AML-193 (cell line): Measurements from ENCODE around the gene UQCR11.

Experiments used
- DNase-seq, 2 experiments: peaks; one replicate each; lab custom pipeline; 2025; lab: John Stamatoyannopoulos, UW

UQCR11 gene

DNA sequence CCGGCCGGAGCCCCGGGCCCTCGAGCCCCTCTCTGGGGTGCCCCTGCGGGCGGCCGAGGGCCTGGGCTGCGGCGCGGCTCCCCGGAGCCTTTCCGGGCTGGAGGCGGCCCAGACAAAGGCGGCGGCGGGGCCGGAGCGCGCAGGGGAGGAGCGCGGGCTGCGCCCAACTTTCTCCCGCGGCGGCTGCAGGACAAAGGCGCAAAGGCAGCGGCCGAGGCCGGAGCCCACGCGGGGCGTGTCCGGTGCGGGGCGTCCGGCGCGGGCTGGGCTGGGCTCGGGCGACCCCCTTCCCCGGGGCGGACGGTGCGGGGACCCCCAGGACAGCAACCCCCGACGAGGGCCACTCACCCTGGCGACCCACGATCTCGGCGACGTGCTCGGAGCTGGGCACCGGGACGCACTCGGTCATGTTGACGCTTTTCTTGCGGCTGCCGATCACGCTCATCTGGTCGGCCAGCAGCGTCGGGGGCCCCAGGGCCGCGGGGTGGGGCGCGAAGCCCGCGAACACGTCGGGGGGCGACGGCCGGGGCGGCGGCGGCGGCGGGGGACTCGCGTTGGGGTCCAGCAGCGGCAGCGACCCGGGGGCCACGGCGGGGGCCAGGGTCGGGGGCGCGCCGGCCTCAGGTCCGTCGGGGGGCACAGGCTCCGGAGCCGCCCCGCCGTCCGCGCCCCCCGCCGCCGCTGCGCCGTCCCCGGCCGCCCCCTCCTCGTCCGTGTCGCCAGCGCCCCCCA is 38.0 kb downstream of the UQCR11 start:
- no peak for DNase-seq

DNA sequence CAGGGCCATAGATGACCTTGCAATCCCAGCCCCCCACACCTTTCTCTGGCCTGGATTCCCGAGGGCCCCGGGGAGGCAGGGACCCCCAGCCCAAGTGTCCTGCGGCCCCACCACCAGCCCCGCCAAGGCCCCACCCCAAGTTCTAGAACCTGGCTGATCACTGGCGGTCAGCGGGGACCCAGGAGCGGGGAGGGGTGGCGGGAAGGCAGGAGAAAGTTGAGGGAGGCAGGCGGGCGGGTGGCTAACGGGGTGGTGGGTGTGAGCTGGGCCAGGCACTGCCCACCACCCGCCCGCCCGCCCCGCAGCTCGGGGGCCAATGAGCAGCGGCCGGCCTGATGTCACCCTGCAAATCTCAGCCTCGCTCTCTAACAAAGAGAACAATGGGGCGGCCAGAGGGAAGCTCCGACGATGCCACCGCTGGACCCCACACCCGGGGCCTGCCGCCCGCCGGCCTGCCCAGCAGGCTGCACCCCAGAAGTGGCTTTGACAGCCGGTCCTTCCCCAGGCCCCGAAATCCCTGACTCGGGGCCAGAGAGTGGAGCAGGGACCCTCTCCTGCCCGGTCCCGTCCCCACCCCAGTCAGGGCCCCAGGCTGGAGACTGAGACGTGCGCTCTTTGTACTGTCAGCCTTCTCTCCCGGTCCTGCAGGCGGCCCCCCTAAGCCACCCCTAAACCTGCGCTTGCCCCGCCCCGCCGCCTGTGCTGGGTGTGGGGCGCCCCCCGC is 38.7 kb downstream of the UQCR11 start:
- no peak for DNase-seq

DNA sequence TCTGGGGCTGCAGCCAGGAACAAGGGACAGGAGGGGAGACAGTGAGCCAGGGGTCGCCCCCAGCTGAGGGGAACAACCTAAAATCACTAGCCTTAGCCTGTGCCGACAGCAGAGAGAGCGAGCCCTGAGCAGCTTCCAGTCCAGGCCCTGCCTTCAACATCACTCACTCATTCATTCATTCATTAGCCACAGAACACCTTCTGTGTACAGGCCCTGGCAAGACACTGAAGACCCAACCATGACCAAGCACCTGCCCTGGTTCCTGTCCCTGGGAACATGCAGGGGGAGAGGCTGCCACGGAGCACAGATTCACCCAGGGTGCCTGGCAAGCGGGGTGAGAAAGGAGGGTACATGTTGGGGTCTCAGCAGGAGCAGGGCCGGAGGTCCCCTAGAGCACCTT is 42.0 kb downstream of the UQCR11 start:
- no peak for DNase-seq

DNA sequence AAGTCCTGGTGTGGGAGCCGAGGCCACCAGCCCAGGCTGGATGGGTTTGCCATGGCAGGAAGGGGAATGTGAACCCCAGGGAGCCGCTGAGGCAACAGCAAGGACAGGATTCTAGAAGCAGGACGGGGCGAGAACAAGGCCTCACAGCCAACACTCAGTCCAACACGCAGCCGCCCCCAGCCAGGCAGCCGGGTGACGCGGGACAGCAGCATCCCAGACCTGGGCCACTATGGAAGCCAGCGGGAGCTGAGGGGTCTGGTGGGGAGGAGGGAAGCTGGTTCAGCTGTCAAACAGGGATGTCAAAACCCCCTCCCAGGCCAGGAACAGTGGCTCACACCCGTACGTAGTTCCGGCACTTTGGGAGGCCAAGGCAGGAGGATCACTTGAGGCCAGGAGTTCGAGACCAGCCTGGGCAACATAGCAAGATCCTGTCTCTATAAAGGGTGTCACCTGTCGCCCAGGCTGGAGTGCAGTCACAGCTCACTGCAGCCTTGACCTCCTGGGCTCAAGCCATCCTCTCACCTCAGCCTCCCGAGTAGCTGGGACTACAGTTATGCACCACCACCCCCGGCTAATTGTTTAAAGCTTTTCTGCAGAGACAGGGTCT is 43.9 kb downstream of the UQCR11 start:
- DNase-seq = no peak

DNA sequence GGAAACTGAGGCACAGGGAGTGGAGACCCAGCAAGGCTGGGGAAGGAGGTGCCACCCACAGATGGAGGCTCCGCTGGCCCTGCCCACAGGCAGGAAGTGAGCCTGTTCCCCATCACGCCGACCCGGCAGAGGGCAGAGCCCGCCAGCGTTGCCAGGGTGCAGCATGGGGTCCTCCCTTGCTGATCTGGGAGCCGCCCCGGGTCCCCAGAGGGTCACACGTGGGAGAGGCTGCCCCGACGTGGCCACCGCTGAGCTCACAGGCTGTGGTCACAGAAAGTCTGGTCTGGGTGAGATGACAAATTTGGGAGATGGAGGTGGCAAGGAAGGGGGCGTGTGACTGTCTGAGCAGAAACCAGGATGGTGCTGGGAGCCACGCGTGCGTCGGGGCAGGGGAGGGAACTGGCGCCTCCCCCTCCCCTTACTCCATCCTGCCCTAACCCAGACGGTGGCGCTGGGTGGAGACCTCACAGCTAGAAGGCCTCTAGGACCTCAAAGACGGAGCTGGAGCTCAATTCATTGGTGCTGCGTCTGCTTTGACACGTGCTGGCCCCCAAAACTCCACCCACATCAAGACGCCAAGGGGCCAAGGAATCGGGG is 44.9 kb downstream of the UQCR11 start:
- DNase-seq = no peak

DNA sequence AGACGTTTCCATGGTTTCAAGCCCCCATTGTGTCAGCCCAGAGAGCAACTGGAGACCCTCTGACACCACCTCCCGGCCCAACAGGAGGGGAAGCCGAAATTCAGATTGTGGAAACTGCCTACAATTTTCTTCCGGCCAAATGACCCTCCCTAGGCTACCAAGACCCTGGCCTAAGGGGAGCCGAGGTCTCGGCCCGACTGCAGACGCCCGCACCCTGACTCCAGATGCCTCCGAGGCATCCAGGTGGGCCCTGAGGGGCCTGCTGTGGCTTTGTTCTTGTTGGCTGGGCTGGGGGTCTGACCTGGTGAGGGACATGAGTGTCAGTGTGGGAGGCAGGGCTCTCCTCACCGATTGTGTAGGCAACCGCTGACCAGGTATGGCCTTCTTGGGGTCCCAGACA is 46.7 kb downstream of the UQCR11 start:
- DNase-seq = no peak

DNA sequence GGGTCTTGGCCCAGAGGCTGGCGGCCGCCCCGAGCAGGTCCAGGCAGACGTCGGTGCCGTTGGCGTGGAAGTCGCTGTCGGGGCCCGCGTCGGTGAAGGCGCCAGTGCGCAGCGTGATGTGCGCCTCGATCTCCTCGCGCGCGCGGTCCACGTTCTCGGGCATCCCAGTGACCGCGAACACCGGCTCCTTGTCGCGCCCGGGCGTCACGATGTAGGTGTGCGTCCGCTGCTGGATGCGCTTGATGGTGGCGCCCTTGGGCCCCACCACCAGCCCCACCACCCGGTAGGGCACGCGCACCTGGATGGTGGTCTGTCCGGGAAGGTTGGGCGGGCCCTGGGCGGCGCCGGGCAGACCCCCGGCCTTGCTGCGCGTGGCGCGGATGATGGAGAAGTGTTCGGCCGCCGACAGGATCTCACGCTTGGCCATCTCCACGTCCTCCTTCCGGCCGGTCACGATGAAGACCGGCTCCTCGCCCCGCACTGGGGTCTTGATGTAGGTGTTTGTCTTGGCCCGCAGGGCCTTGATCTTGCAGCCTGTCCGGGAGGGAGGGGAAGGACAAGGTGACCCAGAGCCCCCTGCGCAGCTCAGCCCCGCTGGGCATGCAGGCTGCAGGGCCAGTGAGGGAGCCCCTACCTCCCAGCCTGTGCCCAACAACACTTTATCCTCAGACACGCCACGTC is 48.7 kb downstream of the UQCR11 start:
- DNase-seq = no peak

DNA sequence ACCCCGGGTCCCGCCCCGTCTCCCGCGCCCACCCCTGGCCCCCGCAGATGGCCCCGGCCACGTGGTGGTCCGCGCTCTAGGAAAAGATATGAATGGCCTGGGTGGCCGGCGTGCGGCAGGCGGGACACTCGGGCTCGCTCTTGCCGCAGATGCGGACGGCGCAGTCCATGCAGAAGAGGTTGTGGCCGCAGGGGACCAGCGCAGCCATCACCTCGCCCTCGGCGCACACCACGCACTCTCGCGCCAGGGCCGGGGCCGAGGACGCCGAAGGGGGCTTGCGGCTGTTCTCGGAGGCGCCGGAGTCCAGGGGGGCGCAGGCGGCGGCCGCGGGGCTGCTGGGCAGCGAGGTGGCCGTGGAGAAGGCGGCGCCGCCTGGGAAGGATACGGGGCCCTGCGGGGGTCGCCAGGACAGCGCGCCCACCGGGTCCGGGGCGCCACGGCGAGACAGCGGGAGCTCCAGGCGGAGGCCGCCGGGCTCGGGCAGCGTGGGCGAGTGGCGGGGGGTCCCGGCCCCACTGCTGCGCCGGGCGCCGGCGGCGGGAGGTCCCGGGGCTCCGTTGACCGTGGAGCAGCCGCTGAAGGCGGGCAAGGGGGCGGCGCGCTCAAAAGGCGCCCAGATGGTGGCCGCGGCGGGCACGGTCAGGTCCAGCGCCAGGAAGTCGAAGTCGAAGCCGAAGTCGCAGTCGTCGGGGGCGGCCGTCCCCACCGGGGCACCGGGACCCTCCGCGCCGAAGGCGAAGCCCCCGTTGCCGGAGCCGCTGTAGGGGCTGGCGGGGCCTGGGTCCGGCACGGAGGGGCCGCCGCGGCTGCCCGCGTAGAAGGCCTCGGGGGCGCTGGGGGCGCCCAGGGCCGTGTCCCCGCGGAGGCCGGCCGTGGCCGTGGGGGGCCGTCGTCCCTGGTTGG is 49.5 kb downstream of the UQCR11 start:
- no peak for DNase-seq

DNA sequence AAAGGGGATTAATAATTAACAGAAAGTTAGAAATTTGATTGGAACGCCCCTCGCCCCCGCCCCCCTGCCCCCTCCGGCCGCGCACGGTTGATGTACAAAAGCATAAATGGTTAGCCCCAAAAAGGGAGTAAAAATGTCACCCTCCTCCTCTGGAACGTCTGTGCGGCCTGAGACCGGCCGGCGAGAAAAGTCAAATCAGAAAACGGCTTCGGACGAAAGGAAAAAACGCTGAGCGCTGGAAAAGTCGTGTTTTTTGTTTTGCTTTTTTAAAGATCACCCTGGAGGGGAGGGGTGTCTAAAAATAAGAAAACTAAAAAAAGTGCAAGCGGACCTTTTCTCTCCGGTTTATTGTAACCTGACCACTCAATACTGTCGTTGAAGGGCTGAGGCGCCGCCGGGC is 50.3 kb downstream of the UQCR11 start:
- DNase-seq = no peak

DNA sequence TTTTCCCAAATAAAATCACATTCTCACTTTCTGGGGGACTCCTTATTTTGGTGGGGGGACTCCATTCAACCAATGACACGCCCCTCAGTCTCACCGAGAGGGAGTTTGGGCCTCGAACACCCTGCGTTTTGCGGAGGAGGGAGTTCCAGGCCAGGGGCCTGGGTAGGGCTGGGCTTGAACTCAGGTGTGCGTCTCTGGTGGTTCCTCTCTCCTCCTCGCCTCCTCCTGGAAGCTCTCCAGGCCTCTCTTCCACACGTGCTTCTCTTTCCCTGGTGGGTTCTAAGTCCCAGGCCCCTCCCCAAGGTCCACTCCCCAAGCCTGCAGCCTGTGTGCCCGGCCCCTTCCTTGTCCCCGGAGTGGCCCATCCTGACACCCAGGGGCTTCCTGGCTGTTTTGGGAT is 51.8 kb downstream of the UQCR11 start:
- no peak for DNase-seq

DNA sequence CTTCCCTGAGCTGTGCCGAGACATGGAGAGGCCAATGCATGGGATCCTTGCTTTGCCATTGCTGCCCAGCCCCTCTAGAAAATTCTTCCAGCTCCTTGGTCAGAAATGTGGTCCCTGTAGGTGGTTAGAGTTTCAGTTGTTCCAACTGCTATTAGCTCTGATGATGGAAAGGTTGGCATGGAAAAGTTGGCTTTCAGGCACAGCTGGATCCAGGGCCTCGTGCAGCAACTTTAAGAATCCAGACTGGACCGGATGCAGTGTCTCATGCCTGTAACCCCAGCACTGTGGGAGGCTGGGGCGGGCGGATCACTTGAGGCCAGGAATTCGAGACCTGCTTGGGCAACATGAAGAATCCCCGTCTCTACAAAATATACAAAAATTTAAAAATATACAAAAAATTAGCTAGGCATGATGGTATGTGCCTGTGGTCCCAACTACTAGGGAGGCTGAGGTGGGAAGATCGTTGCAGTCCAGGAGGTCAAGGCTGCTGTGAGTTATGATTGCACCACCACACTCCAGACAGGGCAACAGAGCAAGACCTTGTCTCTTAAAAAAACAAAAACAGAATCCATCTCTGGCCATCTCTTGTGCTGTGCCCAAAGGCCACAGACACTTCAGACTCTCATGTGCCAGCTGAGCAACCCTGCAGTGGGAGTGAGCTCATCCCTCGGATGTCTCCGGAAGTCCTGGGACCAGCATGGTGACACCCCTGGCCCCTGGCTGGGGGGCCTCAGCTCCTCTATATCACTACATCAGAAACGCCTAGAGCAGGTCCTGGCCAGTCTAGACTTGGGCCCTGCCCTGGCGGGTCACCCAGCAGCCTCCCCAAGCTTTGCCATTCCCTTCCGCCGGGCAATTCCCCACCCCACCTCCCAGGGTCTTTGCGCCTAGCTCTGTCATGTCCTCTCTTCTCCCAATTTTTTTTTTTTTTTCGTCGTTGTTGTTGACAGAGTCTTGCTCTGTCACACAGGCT is 53.9 kb downstream of the UQCR11 start:
- DNase-seq = no peak

DNA sequence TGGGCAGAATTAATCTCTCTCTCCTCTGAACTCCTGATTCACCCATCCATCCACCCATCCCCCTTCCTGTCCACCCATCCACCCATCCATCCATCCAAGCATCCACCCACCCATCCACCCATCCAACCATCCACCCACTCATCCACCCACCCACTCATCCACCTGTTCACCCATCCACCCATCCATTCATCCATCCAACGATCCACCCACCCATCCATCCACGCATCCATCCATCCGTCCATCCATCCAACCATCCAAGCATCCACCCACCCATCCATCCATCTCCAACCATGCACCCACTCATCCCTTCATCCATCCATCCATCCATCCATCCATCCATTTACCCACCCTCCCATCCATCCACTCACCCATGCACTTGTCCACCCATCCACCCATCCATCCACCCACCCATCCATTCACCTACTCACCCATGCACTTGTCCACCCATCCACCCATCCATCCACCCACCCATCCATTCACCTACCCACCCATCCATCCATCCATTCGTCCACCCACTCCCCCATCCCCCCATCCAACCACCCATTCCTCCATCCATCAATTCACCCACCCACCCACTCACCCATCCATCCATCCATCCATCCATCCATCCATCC is 55.8 kb downstream of the UQCR11 start:
- DNase-seq = no peak
